Thoracic aorta (tissue), 2 donors: ENCODE data around the gene TARBP2. TPM values are rescaled to one million over a fixed set of nuclear protein-coding genes. Genes with fewer than 3 reads are reported as not detected.

ENCODE experiments used
- ATAC-seq: fragments of 150-250 bp; one replicate; pipeline ENCODE4 v1.8.0; 2017; ENCODE audit warnings: low read depth; ENCODE audit not compliant: insufficient number of reproducible peaks, low FRiP score
- DNase-seq: peaks from one replicate; pipeline ENCODE4 v3.0.0-alpha.2; 2020; ENCODE audit warnings: low spot score
- H3K27ac ChIP-seq, 2 donors: fragments of 200-600 bp; sonication (generic); 1 replicate in 1 of 2; 2 replicates in 1 of 2; pipeline ENCODE4 v1.5.1; 2016; ENCODE audit warnings: mild to moderate bottlenecking in 2 of 2, moderate library complexity in 2 of 2
- H3K27me3 ChIP-seq: fragments of 200-600 bp; sonication (generic); replicated peaks from 2 replicates; pipeline ENCODE4 v1.6.0; 2016; ENCODE audit warnings: mild to moderate bottlenecking; ENCODE audit not compliant: insufficient read depth
- H3K36me3 ChIP-seq: fragments of 200-600 bp; sonication (generic); one replicate; pipeline ENCODE4 v1.5.1; 2016
- H3K4me1 ChIP-seq, 2 donors: fragments of 200-600 bp; sonication (generic); 1 replicate in 1 of 2; 2 replicates in 1 of 2; pipeline versions ENCODE4 v1.5.1 to v1.6.0; 2016; ENCODE audit warnings: low read depth in 2 of 2, mild to moderate bottlenecking in 1 of 2; ENCODE audit not compliant: control insufficient read depth in 1 of 2
- H3K4me3 ChIP-seq: fragments of 200-600 bp; sonication (generic); 2 replicates; pipeline ENCODE4 v1.5.1; 2016; ENCODE audit warnings: mild to moderate bottlenecking
- H3K9me3 ChIP-seq: fragments of 200-600 bp; sonication (generic); 2 replicates; pipeline ENCODE4 v1.5.1; 2016
- CTCF ChIP-seq: fragments of 200-600 bp; sonication (generic); IDR thresholded peaks from one replicate; pipeline ENCODE4 v1.5.1; 2019; ENCODE audit warnings: antibody characterized with exemption
- total RNA-seq, 2 donors: library from RNA; depleted of rRNA; stranded (reverse); fragments of >200 nt; gene quantifications; one replicate each; pipeline versions ENCODE4 v1.1.0 to v1.2.3, GENCODE V29; 2016

The TARBP2 gene
- total RNA-seq, 2 donors from 2014 or later = 14.2 to 27.7 TPM

DNA sequence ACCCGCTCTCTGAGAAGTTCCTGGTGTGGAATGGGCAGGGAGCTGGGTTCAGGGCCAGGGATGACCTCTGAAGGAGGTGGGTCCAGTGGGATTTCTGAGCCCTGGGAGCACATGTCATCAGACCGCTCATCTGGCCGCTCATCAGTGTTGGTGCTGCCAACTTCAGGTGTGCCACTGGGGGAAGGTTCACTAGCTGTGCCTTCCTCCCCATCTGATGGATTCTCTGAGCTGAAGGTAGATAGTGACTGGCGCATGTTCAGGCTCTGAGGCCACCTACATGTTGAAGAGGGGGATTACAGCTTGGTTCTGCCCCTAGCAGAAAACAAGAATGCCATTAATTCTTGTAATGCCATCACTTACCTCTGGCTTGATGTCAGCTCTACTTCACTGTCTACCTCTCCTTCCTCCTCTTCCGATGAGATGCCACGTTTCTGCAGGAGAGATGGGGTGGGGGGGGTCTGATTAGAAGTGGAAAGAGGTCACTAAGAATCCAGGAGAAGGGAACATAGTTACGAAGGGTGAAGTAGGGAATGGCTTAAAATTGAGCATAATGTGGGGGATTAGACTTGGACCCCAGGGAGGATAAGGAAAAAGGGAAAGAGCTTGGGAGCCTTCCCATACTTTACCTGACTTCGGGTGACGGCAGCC is 19.0 kb upstream of the TARBP2 start:
- no peaks in the 10 kb centered on the region for H3K9me3 ChIP-seq
- H3K4me1 ChIP-seq = peaks cover 0 to 12% of the 10 kb centered on the region in 2 donors
- TF ChIP-seq CTCF = no peak
- peak overlapping the region; percentile 23 to 42 for H3K27ac ChIP-seq
- DNase-seq = no peak
- peaks cover 78% of the 10 kb centered on the region for H3K36me3 ChIP-seq
- no peak for ATAC-seq
- H3K4me3 ChIP-seq = no peak overlapping the region
- H3K27me3 ChIP-seq = no peaks in the 10 kb centered on the region

DNA sequence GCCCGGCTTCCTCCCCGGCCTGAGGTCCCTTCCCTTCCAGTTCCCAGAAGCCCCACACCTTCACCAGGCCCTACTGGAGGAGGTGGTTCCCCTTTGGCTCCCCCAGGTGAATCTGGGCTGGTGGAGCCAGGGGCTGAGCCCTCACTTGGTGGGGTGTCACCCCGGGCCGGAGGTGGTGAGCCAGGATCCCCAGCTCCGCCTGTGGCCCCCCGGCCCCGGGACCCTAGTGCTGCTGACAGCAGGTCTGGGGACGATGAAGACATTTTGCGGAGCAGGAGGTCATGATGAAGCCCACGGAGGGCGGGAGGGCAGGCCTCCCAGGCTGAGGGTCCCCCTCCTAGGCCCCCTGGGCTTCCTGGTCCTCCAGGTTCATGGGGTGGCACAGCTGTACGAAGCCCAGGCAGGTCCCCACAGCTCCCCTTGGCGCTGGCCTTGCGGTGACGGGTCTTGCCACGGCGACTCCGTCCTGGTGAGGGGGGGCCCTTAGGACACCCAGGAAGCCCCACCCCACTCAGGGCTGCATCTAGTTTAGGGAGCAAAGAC is 18.4 kb upstream of the TARBP2 start:
- Histone ChIP-seq H3K27ac (peak overlapping the region in 1 of 2 donors; percentile 42), H3K4me3 (no peak overlapping the region), H3K36me3 (peaks cover 75% of the 10 kb centered on the region), H3K4me1 (peaks cover 0 to 12% of the 10 kb centered on the region in 2 donors), H3K9me3 (no peaks in the 10 kb centered on the region), H3K27me3 (no peaks in the 10 kb centered on the region)
- no peak for DNase-seq
- no peak for TF ChIP-seq CTCF
- no peak for ATAC-seq

DNA sequence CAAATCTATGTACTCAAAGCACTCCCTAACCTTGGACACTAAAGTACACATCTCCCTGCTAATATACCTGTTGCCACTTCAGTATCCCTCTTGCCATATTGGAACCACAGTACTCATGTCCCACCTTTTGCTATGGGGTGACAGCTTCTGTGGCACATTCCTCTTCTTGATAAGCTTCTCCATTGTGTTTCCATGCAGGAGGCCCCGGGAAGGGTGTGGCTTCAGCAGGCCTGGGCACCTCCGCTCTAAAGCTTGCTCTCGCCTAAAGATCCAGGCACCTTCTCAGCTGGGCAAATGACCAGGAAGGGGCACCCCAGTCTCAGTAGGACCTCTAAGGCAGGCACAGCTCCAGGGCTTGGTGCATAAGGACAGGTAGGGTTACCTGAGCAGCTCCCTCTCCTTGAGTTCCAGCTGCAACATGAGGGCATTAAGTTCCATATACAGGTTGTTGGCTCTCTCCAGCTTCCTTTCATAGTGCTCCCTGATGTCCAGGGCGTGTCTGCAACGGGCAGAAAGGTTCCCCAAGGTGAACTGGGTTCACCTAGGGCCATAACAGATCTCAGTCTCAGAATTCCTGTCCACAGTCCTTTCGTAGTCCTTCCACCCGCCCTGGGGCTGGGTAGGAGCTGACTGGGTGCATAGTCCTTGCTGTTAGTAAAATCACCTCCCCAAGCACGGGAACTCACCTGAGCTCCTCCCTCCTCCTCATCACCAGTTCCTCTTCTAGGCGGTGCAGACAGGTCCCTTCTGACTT is 17.7 kb upstream of the TARBP2 start:
- Histone ChIP-seq H3K27me3 (no peaks in the 10 kb centered on the region), H3K4me1 (peaks cover 0 to 4% of the 10 kb centered on the region in 2 donors), H3K9me3 (no peaks in the 10 kb centered on the region), H3K4me3 (no peak overlapping the region), H3K27ac (no peak overlapping the region), H3K36me3 (peaks cover 70% of the 10 kb centered on the region)
- no peak for TF ChIP-seq CTCF
- no peak for ATAC-seq
- DNase-seq = no peak

DNA sequence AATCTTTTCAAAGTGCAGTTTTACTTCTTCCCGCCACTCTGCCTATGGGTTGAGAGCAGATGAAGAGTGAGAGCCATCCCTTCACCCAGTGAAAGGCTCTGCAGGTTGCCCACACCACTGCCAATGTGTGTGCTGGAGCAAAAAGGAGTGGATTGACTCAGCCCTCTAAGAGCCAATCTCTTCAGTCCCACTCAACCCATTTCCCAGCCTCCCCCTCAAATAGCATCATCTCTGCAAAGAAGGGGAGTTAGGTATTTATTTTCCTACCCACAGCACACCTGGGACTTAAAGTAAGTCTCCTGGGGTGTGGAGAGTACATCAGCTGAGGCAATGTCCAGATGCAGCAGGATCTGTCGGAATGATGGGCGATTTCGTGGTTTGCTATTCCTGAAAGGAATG is 17.1 kb upstream of the TARBP2 start:
- H3K27ac ChIP-seq = no peak overlapping the region
- no peaks in the 10 kb centered on the region for H3K27me3 ChIP-seq
- H3K36me3 ChIP-seq = peaks cover 64% of the 10 kb centered on the region
- DNase-seq (no peak), ATAC-seq (no peak)
- no peaks in the 10 kb centered on the region for H3K4me1 ChIP-seq
- TF ChIP-seq CTCF = no peak
- no peaks in the 10 kb centered on the region for H3K9me3 ChIP-seq
- H3K4me3 ChIP-seq = no peak overlapping the region

- no peak overlapping the region for H3K4me3 ChIP-seq
- no peaks in the 10 kb centered on the region for H3K27me3 ChIP-seq
- TF ChIP-seq CTCF = no peak
- peaks cover 56% of the 10 kb centered on the region for H3K36me3 ChIP-seq
- no peak overlapping the region for H3K27ac ChIP-seq
- no peaks in the 10 kb centered on the region for H3K9me3 ChIP-seq
- DNase-seq (no peak), ATAC-seq (no peak)
- no peaks in the 10 kb centered on the region for H3K4me1 ChIP-seq
These were observed 16.2 kb upstream of the TARBP2 start for GRCh38 chr12:53484686-53485575.
